Amniotic stem cell (primary cell): ENCODE measurements around the gene NFS1.

Source experiments
- DNase-seq: peaks from one replicate; lab custom pipeline; 2025; lab: John Stamatoyannopoulos, UW

Gene NFS1

DNA sequence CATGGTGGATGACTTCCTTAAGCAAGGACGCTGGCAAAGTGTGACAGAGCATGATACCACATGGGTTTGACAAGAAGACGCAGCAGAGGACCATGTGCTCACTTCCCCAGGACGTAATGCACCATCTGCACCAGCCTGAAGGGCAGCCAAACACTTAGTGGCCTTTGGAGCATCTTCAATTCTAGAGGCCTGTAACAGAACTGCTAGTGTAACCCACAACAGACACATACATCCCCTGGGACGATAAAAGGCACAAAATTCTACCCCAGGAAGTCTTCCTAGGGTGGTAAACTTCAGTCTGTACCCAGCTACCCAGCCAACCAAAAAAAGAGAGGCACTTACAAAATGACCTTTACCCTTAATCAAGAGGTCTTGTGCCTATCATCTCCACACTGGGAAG lies 25.3 kb downstream of the NFS1 start:
- DNase-seq, result no peak

DNA sequence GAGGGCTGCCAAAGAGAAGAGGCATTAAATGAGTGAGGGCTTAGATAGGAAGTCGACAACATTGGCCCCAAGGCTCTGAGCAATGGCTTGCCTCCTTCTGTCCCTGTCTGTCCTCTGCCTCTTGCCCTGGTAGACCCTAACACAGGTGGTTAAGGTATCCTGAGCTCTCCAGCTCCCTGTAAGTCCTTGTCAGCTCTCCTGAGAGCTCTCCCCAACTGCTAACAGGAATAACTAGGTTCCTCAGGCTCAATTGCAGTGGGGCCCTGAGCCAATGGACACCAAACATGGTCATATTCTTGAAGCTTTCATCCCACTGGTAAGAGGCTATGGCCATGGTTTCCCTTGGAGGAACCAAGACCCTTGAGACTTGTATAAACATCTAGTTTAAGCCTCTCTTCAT lies 29.5 kb downstream of the NFS1 start:
- DNase-seq, result no peak

DNA sequence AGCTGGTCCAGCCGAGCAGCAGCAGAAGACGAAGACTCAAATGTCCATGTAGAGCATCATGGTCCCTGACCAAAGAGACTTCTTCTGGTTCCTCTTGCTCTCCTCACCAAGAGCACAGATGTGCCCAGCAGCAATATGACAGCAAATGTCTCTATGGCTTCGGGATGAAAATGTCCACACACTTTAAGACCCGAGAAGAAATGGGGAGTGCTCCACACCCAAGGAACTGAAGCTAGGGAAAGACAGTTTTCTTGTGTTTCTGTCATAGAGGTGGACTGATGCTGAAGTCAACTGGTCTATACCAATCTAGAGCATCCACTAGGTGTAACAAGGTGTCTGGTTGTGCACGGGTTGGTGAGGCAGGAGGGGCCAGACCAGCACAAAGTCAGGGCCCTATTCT lies 29.9 kb downstream of the NFS1 start:
- no peak for DNase-seq

DNA sequence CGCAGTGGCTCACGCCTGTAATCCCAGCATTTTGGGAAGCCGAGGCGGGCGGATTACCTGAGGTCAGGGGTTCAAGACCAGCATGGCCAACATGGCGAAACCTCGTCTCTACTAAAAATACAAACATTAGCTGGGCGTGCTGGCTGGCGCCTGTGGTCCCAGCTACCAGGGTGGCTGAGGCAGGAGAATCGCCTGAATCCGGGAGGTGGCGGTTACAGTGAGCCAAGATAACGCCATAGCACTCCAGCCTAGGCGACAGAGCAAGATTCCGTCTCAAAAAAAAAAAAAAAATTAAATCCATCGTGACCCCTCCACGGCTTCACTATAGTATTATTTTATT lies 33.2 kb downstream of the NFS1 start:
- DNase-seq, result no peak

DNA sequence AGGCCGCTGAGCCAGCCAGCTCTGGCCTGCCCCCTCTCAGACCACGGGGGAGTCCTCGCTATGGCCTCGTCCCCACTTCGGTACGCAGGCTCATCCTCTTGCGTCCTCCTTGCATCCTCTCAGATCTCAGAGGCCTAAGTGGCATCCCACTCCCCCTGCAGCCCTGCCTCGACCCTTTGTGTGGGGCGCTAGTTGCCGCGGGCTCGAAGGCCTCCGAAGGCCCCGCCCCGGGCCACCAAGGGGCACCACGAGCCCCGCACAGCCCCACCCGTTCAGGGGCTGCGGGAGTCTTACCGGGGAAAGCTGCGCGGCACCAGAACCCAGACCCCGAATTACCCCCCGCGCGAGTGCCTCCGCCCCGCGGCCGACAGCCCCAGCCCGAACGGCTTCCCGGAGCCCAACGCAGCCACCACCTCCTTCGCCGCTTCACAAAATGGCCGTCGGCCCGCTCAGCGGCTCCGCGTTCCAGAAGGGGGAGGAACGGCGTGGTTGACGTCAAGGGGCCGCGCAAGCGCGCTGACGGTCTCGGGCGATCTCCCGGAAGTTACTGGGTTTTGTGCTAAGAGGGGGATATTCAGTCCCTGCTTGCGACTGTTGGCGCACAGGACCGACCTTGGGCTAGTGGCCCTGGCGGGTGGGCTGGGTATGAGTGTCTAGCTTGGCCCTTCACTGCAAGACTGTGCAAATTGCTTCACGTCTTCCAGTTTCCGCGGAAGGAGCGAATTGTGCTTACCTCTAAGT lies 34.5 kb downstream of the NFS1 start, which contains the start of the genes CPNE1 and RBM12:
TSS of gene CPNE1 (minus strand) at position 435 of the 741 bp plus-strand sequence. CDS start 31,977 bp downstream, outside the sequence.
TSS of gene RBM12 (minus strand) at position 435 of the 741 bp plus-strand sequence. CDS start 9,578 bp downstream, outside the sequence.
- peak; percentile 80 for DNase-seq

DNA sequence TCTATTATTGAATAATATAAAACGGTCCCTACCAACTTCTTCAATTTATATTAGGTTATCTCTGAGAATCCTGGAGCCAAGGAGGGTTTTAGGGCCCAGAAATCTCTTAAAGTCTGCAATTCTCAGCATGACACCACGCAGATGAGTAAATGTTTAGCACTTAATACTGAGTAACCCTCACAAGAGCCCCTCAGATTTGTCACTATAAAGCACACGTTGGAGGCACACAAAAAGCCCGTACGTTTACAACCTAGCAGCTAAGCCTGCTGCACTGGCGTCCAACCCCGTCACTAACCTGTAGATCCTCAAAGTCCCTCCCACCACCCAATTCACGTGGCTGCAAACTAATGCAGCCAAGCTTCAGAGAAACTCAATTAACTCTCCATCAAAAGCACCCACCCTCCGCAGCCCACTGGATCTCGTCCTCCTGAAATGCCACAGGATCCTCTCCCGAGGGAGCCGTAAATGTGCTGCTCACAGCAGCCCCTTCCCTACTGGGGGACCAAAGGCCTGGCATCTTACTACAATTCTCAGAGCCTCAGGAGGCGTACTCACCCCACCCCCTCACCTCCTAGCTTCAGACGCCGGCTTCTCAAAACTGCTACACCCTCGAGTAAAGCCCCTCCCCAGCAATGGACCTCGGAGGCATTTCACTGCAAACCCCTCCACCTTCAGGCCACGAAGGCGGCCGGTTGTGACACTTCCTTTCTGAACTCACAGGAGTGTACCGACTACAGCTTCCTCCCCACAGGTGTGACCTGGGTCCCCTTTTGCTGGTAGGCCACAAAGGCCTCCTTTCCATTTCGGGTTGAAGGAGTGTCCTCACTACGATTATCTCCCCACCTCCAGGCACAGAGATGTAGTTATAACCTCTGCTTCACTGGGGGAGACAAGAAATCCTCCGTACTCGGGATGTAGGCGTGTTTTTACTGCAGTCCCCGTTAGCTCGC lies 35.4 kb downstream of the NFS1 start:
- peak; percentile 8 for DNase-seq

DNA sequence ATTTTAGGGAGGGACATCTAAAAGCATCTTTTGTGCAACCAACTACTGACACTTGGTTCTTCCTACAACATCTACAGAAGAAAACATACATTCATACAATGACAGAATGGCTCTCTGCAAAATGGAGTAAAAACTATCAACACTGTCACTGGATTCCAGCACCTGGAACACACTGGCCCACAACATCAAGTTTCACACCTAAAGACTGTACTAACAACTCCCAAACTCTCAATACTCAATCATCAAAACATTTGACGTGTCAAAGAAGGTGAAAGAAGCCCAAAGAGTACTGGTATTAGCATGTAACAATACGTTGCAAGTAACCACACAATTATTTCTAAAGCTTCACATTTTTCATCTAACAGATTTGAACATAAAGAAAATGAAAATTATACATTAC lies 36.6 kb downstream of the NFS1 start:
- DNase-seq, result no peak

DNA sequence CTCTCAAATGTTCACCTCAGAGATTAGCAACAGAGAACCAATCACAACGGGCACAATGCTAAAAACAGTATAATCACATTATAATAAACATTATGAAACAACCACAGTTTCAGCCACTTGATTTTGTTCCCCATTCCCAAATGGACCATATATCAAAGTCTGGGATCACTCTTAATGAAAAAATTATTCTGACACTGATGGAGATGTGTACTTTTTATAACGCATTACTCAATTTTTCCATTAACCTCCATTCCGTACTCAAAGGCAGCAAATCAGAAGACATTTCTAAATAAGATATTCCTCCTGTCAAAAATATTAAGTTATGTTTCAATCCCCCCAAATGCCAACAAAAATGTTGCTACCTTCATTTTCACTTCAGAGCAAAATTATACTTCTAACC lies 37.2 kb downstream of the NFS1 start:
- DNase-seq, result no peak

DNA sequence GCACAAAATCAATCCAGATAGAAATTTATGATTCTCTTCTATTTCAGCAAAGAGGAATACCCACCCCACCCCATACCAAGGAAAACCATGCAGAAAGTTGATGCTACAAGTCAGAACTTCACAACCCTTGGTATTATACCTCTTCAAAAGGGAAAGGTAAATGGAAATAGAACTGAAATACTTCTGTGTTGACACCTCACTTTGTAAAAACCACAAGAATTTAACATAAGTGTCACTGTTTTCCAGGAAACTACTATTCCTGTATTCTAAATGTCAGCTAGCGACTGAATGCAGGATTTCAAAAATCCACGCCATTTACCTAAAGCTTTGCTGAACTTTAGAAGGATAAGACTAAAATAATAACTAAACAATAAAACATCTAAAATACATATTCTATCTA lies 38.1 kb downstream of the NFS1 start:
- no peak for DNase-seq

DNA sequence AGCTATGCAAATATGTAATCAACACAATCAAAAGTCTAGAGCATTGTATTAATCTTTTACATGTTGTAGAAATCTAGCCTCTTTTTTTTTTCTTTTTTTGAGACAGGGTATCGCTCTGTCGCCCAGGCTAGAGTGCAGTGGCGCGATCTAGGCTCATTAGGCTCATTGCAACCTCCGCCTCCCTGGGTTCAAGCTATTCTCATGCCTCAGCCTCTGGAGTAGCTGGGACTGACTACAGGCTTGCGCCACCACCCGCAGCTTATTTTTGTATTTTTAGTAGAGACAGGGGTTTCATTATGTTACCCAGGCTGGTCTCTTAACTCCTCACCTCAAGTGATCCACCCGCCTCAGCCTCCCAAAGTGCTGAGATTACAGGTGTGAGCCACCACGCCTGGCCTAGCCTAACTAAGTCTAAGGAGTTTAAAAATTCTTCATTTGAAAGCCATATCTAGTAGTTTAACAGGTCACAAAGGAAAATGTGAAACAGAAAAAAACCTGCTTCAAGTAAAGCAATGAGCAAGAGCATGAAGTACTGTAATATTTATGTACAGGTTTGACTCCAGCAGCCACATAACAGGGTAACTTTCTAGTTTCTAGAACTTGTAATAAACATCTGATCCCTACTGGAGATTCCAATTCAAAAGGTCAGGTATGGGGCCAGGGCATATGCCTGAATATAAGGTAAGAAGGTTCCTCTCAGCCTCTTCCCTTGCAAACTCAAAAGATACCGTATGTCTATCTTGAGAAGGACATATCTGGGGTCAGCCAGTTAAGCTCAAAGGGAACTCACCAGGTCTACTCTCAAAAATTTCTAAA lies 38.8 kb downstream of the NFS1 start:
- DNase-seq, result no peak

DNA sequence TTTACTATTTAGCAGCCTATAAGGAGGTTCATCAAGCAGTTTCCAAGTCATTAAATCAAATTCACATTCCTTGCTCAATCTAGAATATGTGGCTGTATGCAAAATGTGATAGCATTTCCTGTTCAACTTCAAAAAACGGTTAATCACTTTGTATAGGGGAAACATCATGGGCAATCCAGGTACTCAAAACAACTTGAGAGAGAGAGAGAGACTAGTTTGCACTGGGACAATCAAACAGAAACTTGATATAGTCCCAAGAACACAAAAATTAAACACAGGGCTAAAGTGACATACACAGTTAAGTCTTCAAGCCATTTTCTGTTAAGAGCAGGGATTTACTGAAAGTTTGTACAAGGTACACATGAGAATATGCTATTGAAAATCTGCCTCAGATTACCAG lies 41.9 kb downstream of the NFS1 start:
- DNase-seq, result no peak

DNA sequence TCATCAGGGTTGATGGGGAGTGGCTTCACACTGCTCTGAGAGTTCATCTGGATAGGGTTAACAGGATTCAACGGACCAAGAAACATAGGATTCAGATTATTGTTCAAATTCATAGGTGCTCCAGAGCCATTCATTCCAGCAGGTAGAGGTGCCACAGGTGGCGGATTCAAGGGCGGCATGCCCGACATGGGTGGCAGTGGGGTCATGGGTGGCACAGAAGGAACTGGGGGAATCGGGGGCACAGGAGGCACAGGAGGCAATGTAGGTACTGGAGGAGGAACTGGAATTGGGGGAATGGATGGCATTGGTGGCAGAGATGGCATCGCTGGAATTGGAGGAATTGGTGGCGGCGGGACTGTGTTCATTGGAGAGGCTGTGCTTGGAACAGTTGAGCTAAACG lies 44.7 kb downstream of the NFS1 start:
- DNase-seq, result no peak

DNA sequence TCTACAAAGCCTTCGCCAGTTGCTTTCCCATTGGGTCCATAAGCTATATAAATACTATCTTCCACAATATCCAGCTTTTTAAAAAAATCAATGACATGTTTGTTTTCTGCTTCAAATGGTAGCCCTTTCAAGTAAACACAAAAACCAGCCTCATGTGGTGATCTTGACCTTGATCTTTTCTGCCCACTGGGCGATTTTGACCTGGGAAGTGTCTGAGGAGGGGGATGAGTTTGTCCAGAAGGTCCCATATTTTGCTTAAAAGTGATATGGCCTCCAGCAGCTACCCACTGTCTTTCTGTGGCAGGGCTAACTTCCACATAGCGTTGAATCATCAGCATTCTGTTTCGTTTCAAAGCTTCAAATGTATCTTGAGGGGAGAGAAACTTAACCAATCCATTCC lies 45.3 kb downstream of the NFS1 start:
- no peak for DNase-seq

DNA sequence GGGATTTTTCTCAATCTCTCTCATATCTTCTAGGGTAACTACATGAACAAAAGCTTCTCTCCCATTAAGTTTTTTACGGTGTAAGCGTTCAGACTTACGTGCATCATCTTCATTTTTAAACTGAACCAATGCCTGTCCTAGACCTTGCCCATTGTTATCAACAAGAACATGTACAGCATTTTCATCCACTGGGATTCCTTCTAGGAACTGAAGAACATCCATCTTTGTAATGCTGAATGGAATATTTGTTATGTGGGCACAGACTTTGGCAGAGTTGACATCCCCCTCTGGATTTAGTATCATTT lies 45.8 kb downstream of the NFS1 start:
- no peak for DNase-seq

DNA sequence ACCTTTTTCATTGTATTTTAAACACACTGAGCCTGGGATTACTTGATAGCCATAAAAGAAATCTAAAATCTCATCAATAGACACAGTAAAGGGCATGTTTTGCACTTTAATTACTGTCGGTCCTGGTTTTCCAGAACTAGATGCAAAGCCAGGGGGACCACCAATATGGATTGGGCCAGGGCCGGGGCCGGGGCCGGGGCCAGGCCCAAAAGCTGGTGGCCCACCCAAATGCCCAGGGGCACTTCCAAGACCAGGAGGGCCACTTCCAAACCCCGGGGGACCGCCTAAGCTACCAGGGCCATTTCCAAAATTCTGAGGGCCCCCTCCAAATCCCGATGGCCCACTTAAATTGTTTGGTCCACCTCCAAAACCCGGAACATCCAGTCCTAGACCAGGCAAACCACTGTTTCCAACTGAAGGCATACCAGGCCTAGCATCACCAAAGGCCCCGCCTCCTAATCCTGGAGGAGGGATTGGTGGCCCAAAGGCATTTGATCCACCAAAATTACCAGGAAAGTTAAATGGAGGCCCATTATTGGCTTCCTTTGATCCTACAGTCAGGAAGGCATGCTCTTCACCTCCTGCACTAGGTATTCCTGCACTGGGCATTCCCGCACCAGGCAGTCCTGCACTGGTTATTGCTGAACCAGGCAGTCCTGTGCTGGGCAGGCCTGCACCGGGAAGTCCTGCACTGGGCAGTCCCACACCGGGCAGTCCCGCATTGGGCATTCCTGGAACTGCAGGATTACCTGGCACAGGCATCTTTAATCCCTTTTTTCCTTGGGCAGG lies 46.3 kb downstream of the NFS1 start:
- DNase-seq, result no peak

DNA sequence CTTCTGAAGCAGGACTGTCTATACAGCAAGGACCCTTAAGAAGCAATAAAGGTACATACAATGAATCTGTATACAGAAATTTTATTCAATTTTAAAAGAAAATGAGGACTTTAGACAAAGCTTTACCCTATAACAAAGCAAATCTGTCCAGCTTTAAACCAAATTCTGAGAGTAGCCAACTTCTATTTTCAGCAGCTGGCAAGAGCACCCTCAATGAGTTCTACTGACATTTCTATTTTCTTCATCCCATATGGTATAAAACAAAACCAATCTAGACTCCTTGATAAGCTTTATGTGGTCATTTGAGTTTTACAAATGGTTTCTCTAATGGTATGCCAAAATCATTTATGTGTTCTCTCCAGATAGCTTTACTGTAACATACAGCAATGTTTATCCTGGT lies 47.2 kb downstream of the NFS1 start:
- DNase-seq, result no peak

DNA sequence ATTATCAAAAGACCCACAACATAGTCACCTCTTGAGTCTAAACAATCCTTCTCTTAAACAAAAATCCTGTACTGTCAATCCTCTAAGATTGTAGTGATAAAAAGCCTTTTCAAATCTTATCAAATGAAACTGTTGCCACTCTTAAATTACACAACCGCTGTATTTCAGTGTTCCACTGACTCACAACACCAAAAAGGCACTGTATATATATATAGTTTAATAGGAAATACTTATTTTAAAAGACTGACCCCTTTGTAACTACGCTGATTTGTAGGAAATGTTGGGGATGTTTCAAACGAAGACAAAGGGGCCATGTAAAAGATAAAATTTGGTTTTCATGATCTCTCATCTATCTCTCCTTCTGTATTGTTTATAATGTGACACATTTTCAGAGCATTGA lies 48.5 kb downstream of the NFS1 start:
- no peak for DNase-seq

DNA sequence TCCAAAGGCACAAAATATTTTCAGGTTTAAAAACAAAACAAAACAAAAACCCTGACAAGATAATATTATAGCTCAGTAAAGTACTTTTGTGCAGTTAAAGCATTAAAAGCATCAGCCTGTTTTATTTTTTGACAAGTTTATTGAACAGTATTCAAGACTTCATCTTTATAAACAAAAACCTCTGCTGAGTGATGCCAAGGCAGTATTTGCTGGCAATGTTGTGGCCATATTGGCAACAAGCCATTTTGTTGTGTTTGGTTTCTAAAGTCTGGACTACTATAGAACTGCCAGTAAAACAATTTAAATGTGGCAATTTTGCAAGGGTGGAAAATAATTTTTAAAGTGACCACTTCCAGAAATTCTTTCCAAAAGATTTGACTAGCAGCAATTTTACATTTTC lies 50.3 kb downstream of the NFS1 start:
- DNase-seq, result no peak

DNA sequence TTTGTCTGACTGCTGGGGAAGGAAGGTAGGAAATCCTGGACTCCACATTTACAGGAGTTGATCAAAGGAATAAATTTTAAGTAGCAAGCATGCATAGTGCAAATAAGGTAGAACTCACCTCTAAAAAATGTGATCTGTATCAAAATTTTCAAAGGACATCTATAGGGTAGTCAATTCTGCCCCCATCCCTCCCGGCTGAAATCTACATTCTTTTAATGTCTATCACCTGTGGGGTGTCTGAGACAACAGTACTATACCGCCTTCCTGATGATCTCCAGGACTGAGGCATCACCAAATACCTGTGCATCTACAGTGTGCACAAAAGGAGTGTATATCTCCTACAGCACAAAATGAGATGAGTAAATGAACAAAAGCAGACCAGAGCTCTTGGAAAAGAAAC lies 54.3 kb downstream of the NFS1 start:
- DNase-seq, result no peak

DNA sequence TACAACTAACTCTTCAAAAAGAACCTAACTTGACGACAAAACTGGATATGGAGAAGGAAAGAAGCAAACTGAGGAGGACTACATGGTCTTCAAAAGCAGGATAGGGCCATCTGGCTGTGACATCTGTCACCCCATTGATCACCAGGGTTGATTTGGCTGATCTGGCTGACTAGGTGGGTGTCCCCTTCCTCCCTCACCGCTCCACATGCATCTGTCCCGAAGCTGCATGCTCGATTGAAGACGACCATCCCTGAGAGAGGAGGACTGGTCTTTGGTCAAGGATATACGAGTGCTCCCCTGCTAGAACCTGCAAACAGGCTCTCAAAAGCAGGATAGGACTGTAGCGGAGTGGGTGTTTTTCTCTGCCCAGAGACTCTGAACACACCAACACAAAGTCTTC lies 56.1 kb downstream of the NFS1 start:
- DNase-seq, result no peak

DNA sequence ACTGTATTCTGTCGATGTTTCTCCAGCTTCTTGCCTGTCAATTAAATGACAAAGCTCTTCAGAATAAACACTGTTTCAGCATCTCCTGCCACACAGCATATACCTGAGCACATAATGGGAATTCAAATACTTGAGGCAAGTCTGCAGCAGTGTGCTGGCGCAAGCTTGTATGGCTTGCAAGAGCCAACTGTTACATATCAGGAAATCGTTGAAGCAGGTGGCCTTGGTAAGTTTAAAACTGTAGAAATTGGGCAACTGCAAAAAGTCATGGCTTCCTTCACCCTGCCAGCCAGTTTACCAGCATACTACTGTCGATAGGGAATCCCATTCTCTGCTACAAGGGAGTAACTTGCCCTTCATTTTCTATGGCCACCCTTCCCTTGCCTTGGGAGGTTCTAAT lies 57.4 kb downstream of the NFS1 start:
- DNase-seq, result no peak

DNA sequence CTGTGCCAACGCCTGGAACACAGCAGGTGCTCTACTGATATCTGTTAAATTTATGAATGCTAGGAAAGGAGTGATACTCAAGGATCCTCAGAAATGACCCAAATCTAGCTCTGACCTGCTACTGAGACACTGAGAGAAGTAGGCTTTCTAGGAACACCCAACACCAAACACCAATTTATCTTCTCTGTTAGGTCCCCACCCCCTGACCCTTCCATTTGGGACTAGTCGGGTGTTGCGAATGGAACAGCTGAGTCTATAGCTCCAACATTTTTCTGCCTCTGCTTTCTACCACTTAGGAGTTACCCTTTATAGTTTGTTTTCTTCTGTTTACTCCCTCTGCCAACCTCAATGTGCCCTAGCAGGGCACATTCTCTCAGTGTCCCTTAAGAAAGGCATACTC lies 58.4 kb downstream of the NFS1 start:
- DNase-seq, result no peak
